Skeletal muscle satellite cell (primary cell): Measurements from ENCODE around the gene LRIG1.

ENCODE experiments used
- H3K27me3 ChIP-seq: 2 replicates; pipeline ENCODE4 v1.7.0; 2013; ENCODE audit warnings: low read length; ENCODE audit not compliant: control insufficient read depth, insufficient read depth
- H3K36me3 ChIP-seq: 2 replicates; pipeline ENCODE4 v1.7.0; 2013; ENCODE audit warnings: mild to moderate bottlenecking, control low read depth, low read length; ENCODE audit not compliant: insufficient read depth
- H3K4me1 ChIP-seq: 2 replicates; pipeline ENCODE4 v1.7.0; 2013; ENCODE audit warnings: low read length; ENCODE audit not compliant: control insufficient read depth, insufficient read depth
- H3K4me2 ChIP-seq: 2 replicates; pipeline ENCODE4 v1.7.0; 2013; ENCODE audit warnings: mild to moderate bottlenecking, low read length
- H3K4me3 ChIP-seq: 2 replicates; pipeline ENCODE4 v1.7.0; 2013; ENCODE audit warnings: low read length
- H3K9ac ChIP-seq: 2 replicates; pipeline ENCODE4 v1.7.0; 2013; ENCODE audit warnings: mild to moderate bottlenecking, low read depth, low read length, moderate library complexity
- H3K9me3 ChIP-seq: replicated peaks from 2 replicates; pipeline ENCODE4 v1.7.0; 2013; ENCODE audit warnings: mild to moderate bottlenecking, control low read depth, low read length

Gene LRIG1

GRCh38 chr3:66401675-66402491, 98.9 kb downstream of the LRIG1 start:
- no peak overlapping the region for H3K9ac ChIP-seq
- H3K4me1 ChIP-seq = peaks cover 30% of the 10 kb centered on the region
- no peaks in the 10 kb centered on the region for H3K9me3 ChIP-seq
- H3K4me2 ChIP-seq = no peak overlapping the region
- no peak overlapping the region for H3K4me3 ChIP-seq
- H3K27me3 ChIP-seq = no peaks in the 10 kb centered on the region
- H3K36me3 ChIP-seq = no peaks in the 10 kb centered on the region

GRCh38 chr3:66401157-66401550, 99.7 kb downstream of the LRIG1 start:
- Histone ChIP-seq H3K27me3 (no peaks in the 10 kb centered on the region), H3K36me3 (no peaks in the 10 kb centered on the region), H3K9ac (no peak overlapping the region), H3K4me2 (no peak overlapping the region), H3K4me1 (peaks cover 28% of the 10 kb centered on the region), H3K9me3 (no peaks in the 10 kb centered on the region), H3K4me3 (no peak overlapping the region)

- Histone ChIP-seq H3K4me1 (peaks cover 23% of the 10 kb centered on the region), H3K27me3 (no peaks in the 10 kb centered on the region), H3K4me2 (no peak overlapping the region), H3K36me3 (no peaks in the 10 kb centered on the region), H3K9me3 (no peaks in the 10 kb centered on the region), H3K4me3 (no peak overlapping the region), H3K9ac (no peak overlapping the region)
Observed at GRCh38 chr3:66400411-66401156, 100.2 kb downstream of the LRIG1 start.

GRCh38 chr3:66399529-66400232, 101.1 kb downstream of the LRIG1 start:
- peaks cover 25% of the 10 kb centered on the region for H3K4me1 ChIP-seq
- H3K9me3 ChIP-seq = no peaks in the 10 kb centered on the region
- no peak overlapping the region for H3K4me2 ChIP-seq
- H3K9ac ChIP-seq = no peak overlapping the region
- no peaks in the 10 kb centered on the region for H3K36me3 ChIP-seq
- H3K27me3 ChIP-seq = no peaks in the 10 kb centered on the region
- no peak overlapping the region for H3K4me3 ChIP-seq

- Histone ChIP-seq H3K27me3 (no peaks in the 10 kb centered on the region), H3K4me2 (no peak overlapping the region), H3K9ac (no peak overlapping the region), H3K4me3 (no peak overlapping the region), H3K9me3 (no peaks in the 10 kb centered on the region), H3K36me3 (no peaks in the 10 kb centered on the region), H3K4me1 (peaks cover 34% of the 10 kb centered on the region)
Observed at GRCh38 chr3:66398228-66399025, 102.4 kb downstream of the LRIG1 start.

- H3K4me2 ChIP-seq = no peak overlapping the region
- no peaks in the 10 kb centered on the region for H3K27me3 ChIP-seq
- H3K36me3 ChIP-seq = no peaks in the 10 kb centered on the region
- no peak overlapping the region for H3K4me3 ChIP-seq
- no peaks in the 10 kb centered on the region for H3K9me3 ChIP-seq
- H3K4me1 ChIP-seq = peaks cover 34% of the 10 kb centered on the region
- no peak overlapping the region for H3K9ac ChIP-seq
Observed at GRCh38 chr3:66397745-66398144, 103.1 kb downstream of the LRIG1 start.

- Histone ChIP-seq H3K9ac (no peak overlapping the region), H3K36me3 (no peaks in the 10 kb centered on the region), H3K4me1 (peaks cover 29% of the 10 kb centered on the region), H3K4me3 (no peak overlapping the region), H3K4me2 (no peak overlapping the region), H3K27me3 (no peaks in the 10 kb centered on the region), H3K9me3 (no peaks in the 10 kb centered on the region)
Observed at GRCh38 chr3:66396888-66397287, 103.9 kb downstream of the LRIG1 start.

GRCh38 chr3:66396161-66396760, 104.6 kb downstream of the LRIG1 start:
- Histone ChIP-seq H3K4me3 (no peak overlapping the region), H3K9ac (no peak overlapping the region), H3K27me3 (no peaks in the 10 kb centered on the region), H3K4me1 (peaks cover 29% of the 10 kb centered on the region), H3K36me3 (no peaks in the 10 kb centered on the region), H3K9me3 (no peaks in the 10 kb centered on the region), H3K4me2 (no peak overlapping the region)

GRCh38 chr3:66395635-66396034, 105.2 kb downstream of the LRIG1 start:
- Histone ChIP-seq H3K9ac (no peak overlapping the region), H3K9me3 (no peaks in the 10 kb centered on the region), H3K36me3 (no peaks in the 10 kb centered on the region), H3K4me1 (peaks cover 27% of the 10 kb centered on the region), H3K4me3 (no peak overlapping the region), H3K4me2 (no peak overlapping the region), H3K27me3 (no peaks in the 10 kb centered on the region)

- Histone ChIP-seq H3K9me3 (no peaks in the 10 kb centered on the region), H3K9ac (no peak overlapping the region), H3K36me3 (no peaks in the 10 kb centered on the region), H3K4me1 (peaks cover 27% of the 10 kb centered on the region), H3K27me3 (no peaks in the 10 kb centered on the region), H3K4me3 (no peak overlapping the region), H3K4me2 (peak overlapping the region; percentile 19)
Observed at GRCh38 chr3:66394753-66395249, 106.0 kb downstream of the LRIG1 start.
